ENCODE measurements around the gene A2ML1. TPM values are rescaled to one million over a fixed set of nuclear protein-coding genes. Genes with fewer than 3 reads are reported as not detected.
A peak's percentile ranks its signal among the peaks of the same experiment; 100 is the strongest.
"Not testable (repeated sequence)": the region's sequence is repeated elsewhere in the genome, so short reads cannot be mapped to it uniquely, and the experiment has no call there.

The A2ML1 gene
- total and polyA plus RNA-seq, 7 experiments from 2014 or later = not detected

- H3K27me3 Mint-ChIP-seq = no peaks in the 10 kb centered on the region
- H3K36me3 Mint-ChIP-seq = no peaks in the 10 kb centered on the region
- DNase-seq (no peak), ATAC-seq (no peak)
- intact Hi-C loops (cut with micrococcal nuclease) = no loop called here
- Histone ChIP-seq H3K4me1 (ENCODE audit: control insufficient read depth in 2 of 2, insufficient read depth in 2 of 2, low read length in 2 of 2) (no peaks in the 10 kb centered on the region), H3K27ac (ENCODE audit: low read depth, low read length) (no peak overlapping the region), H3K4me3 (ENCODE audit: low read length) (no peak overlapping the region), H3K36me3 (ENCODE audit: control insufficient read depth in 2 of 3, insufficient read depth in 3 of 3, low read length in 3 of 3) (no peaks in the 10 kb centered on the region), H3K9me3 (ENCODE audit: control insufficient read depth in 2 of 3, low read length in 3 of 3) (no peaks in the 10 kb centered on the region), H3K27me3 (ENCODE audit: control insufficient read depth in 2 of 2, insufficient read depth in 2 of 2, low read length in 2 of 2) (no peaks in the 10 kb centered on the region)
- H3K4me3 Mint-ChIP-seq = no peak overlapping the region
- peaks cover 0 to 7% (median 0%) of the 10 kb centered on the region in 7 donors for H3K4me1 Mint-ChIP-seq
- no peak overlapping the region for H3K27ac Mint-ChIP-seq
- ChIA-PET POLR2A (no interaction called here), CTCF (no interaction called here)
- no peaks in the 10 kb centered on the region for H3K9me3 Mint-ChIP-seq
These were observed 5.9 kb upstream of the A2ML1 start for GRCh38 chr12:8816448-8817050.

- ChIA-PET CTCF (interaction anchor here (0.6 kb wide), 1 partner anchor 39 kb away, joined by 4 read pairs; no protein-coding TSS in a partner anchor), POLR2A (no interaction called here)
- intact Hi-C loops (cut with micrococcal nuclease) = no loop called here
- Mint-ChIP-seq H3K9me3 (no peaks in the 10 kb centered on the region), H3K4me1 (peaks cover 0 to 7% (median 0%) of the 10 kb centered on the region in 7 donors), H3K36me3 (no peaks in the 10 kb centered on the region), H3K27me3 (no peaks in the 10 kb centered on the region), H3K4me3 (no peak overlapping the region), H3K27ac (peak overlapping the region in 1 of 9 donors; percentile 60)
- no peaks in the 10 kb centered on the region for H3K9me3 ChIP-seq (ENCODE audit: control insufficient read depth in 2 of 3, low read length in 3 of 3)
- no peak for DNase-seq
- ATAC-seq = no peak
- H3K4me1 ChIP-seq (ENCODE audit: control insufficient read depth in 2 of 2, insufficient read depth in 2 of 2, low read length in 2 of 2) = no peaks in the 10 kb centered on the region
- H3K36me3 ChIP-seq (ENCODE audit: control insufficient read depth in 2 of 3, insufficient read depth in 3 of 3, low read length in 3 of 3) = no peaks in the 10 kb centered on the region
- H3K27me3 ChIP-seq (ENCODE audit: control insufficient read depth in 2 of 2, insufficient read depth in 2 of 2, low read length in 2 of 2) = no peaks in the 10 kb centered on the region
- no peak overlapping the region for H3K4me3 ChIP-seq (ENCODE audit: low read length)
- H3K27ac ChIP-seq (ENCODE audit: low read depth, low read length) = no peak overlapping the region
These were observed 4.6 kb upstream of the A2ML1 start for GRCh38 chr12:8817856-8818255.

GRCh38 chr12:8818526-8818925 is 3.9 kb upstream of the A2ML1 start:
- Mint-ChIP-seq H3K4me3 (no peak overlapping the region), H3K27ac (no peak overlapping the region), H3K4me1 (peaks cover 0 to 7% (median 0%) of the 10 kb centered on the region in 7 donors), H3K27me3 (peaks cover 0 to 2% (median 0%) of the 10 kb centered on the region in 5 donors), H3K9me3 (no peaks in the 10 kb centered on the region), H3K36me3 (no peaks in the 10 kb centered on the region)
- DNase-seq (no peak), ATAC-seq (no peak)
- Histone ChIP-seq H3K27ac (ENCODE audit: low read depth, low read length) (no peak overlapping the region), H3K36me3 (ENCODE audit: control insufficient read depth in 2 of 3, insufficient read depth in 3 of 3, low read length in 3 of 3) (no peaks in the 10 kb centered on the region), H3K4me3 (ENCODE audit: low read length) (no peak overlapping the region), H3K27me3 (ENCODE audit: control insufficient read depth in 2 of 2, insufficient read depth in 2 of 2, low read length in 2 of 2) (no peaks in the 10 kb centered on the region), H3K9me3 (ENCODE audit: control insufficient read depth in 2 of 3, low read length in 3 of 3) (no peaks in the 10 kb centered on the region), H3K4me1 (ENCODE audit: control insufficient read depth in 2 of 2, insufficient read depth in 2 of 2, low read length in 2 of 2) (no peaks in the 10 kb centered on the region)
- intact Hi-C loops (cut with micrococcal nuclease) = no loop called here
- CTCF ChIA-PET = interaction anchor here (0.6 kb wide), 1 partner anchor 38 kb away, joined by 4 read pairs; no protein-coding TSS in a partner anchor
- POLR2A ChIA-PET = no interaction called here

- H3K27me3 ChIP-seq (ENCODE audit: control insufficient read depth in 2 of 2, insufficient read depth in 2 of 2, low read length in 2 of 2) = no peaks in the 10 kb centered on the region
- H3K9me3 Mint-ChIP-seq = no peaks in the 10 kb centered on the region
- intact Hi-C loops (cut with micrococcal nuclease) = no loop called here
- POLR2A ChIA-PET = no interaction called here
- no peaks in the 10 kb centered on the region for H3K36me3 ChIP-seq (ENCODE audit: control insufficient read depth in 2 of 3, insufficient read depth in 3 of 3, low read length in 3 of 3)
- H3K27ac ChIP-seq (ENCODE audit: low read depth, low read length) = no peak overlapping the region
- H3K4me3 ChIP-seq (ENCODE audit: low read length) = no peak overlapping the region
- DNase-seq = no peak
- no peaks in the 10 kb centered on the region for H3K9me3 ChIP-seq (ENCODE audit: control insufficient read depth in 2 of 3, low read length in 3 of 3)
- H3K27me3 Mint-ChIP-seq = peaks cover 0 to 5% (median 0%) of the 10 kb centered on the region in 5 donors
- CTCF ChIA-PET = interaction anchor here (1.0 kb wide), 1 partner anchor 177 kb away, joined by 5 read pairs; no protein-coding TSS in a partner anchor
- H3K4me1 ChIP-seq (ENCODE audit: control insufficient read depth in 2 of 2, insufficient read depth in 2 of 2, low read length in 2 of 2) = no peaks in the 10 kb centered on the region
- H3K36me3 Mint-ChIP-seq = no peaks in the 10 kb centered on the region
- no peak for ATAC-seq
- H3K27ac Mint-ChIP-seq = no peak overlapping the region
- H3K4me1 Mint-ChIP-seq = peaks cover 0 to 7% (median 0%) of the 10 kb centered on the region in 7 donors
- no peak overlapping the region for H3K4me3 Mint-ChIP-seq
These were observed 2.8 kb upstream of the A2ML1 start for GRCh38 chr12:8819666-8819980.

GRCh38 chr12:8820676-8821407 is 1.6 kb upstream of the A2ML1 start:
- H3K9me3 ChIP-seq (ENCODE audit: control insufficient read depth in 2 of 3, low read length in 3 of 3); ATAC-seq; H3K4me3 ChIP-seq (ENCODE audit: low read length); H3K36me3 Mint-ChIP-seq; H3K4me3 Mint-ChIP-seq; H3K9me3 Mint-ChIP-seq; H3K27me3 ChIP-seq (ENCODE audit: control insufficient read depth in 2 of 2, insufficient read depth in 2 of 2, low read length in 2 of 2); POLR2A ChIA-PET; intact Hi-C loops (cut with micrococcal nuclease); H3K4me1 ChIP-seq (ENCODE audit: control insufficient read depth in 2 of 2, insufficient read depth in 2 of 2, low read length in 2 of 2); H3K36me3 ChIP-seq (ENCODE audit: control insufficient read depth in 2 of 3, insufficient read depth in 3 of 3, low read length in 3 of 3); CTCF ChIA-PET; H3K27ac Mint-ChIP-seq; DNase-seq; H3K4me1 Mint-ChIP-seq; H3K27ac ChIP-seq (ENCODE audit: low read depth, low read length): not testable (repeated sequence)
- H3K27me3 Mint-ChIP-seq = peaks cover 0 to 12% (median 0%) of the 10 kb centered on the region in 5 donors

- no peaks in the 10 kb centered on the region for H3K36me3 ChIP-seq (ENCODE audit: control insufficient read depth in 2 of 3, insufficient read depth in 3 of 3, low read length in 3 of 3)
- ChIA-PET CTCF (no interaction called here), POLR2A (no interaction called here)
- Mint-ChIP-seq H3K27ac (no peak overlapping the region), H3K36me3 (no peaks in the 10 kb centered on the region), H3K9me3 (peaks cover 0 to 9% (median 0%) of the 10 kb centered on the region in 11 donors), H3K4me3 (no peak overlapping the region), H3K27me3 (peaks cover 0 to 12% (median 0%) of the 10 kb centered on the region in 5 donors), H3K4me1 (peaks cover 0 to 6% (median 0%) of the 10 kb centered on the region in 7 donors)
- no peaks in the 10 kb centered on the region for H3K27me3 ChIP-seq (ENCODE audit: control insufficient read depth in 2 of 2, insufficient read depth in 2 of 2, low read length in 2 of 2)
- H3K4me1 ChIP-seq (ENCODE audit: control insufficient read depth in 2 of 2, insufficient read depth in 2 of 2, low read length in 2 of 2) = no peaks in the 10 kb centered on the region
- ATAC-seq (no peak), DNase-seq (no peak)
- no peak overlapping the region for H3K27ac ChIP-seq (ENCODE audit: low read depth, low read length)
- no peaks in the 10 kb centered on the region for H3K9me3 ChIP-seq (ENCODE audit: control insufficient read depth in 2 of 3, low read length in 3 of 3)
- intact Hi-C loops (cut with micrococcal nuclease) = no loop called here
- no peak overlapping the region for H3K4me3 ChIP-seq (ENCODE audit: low read length)
These were observed 830 bp upstream of the A2ML1 start for GRCh38 chr12:8821591-8821990.

Data from naive thymus-derived CD4-positive, alpha-beta T cell (primary cell).